Upper lobe of left lung (tissue), 6 donors: ENCODE data around the gene GPR141. TPM values are rescaled to one million over a fixed set of nuclear protein-coding genes. Genes with fewer than 3 reads are reported as not detected.

Source experiments
- ATAC-seq, 2 donors: fragments of 200-7000 bp; cut with Tn5 transposase; one replicate each; pipeline ENCODE4 v1.9.1; 2022; ENCODE audit warnings: mild to moderate bottlenecking in 2 of 2, moderate library complexity in 2 of 2; ENCODE audit not compliant: low FRiP score in 2 of 2
- DNase-seq, 2 donors: peaks; one replicate each; pipeline ENCODE4 v3.0.0-alpha.2; 2019 to 2020
- H3K27ac ChIP-seq, 4 donors: fragments of 200-600 bp; sonication (generic); one replicate each; pipeline ENCODE4 v1.5.1; 2016 to 2019
- H3K27me3 ChIP-seq, 4 donors: fragments of 200-600 bp; sonication (generic); one replicate each; pipeline ENCODE4 v1.5.1; 2017 to 2019
- H3K36me3 ChIP-seq, 4 donors: fragments of 200-600 bp; sonication (generic); one replicate each; pipeline ENCODE4 v1.5.1; 2016 to 2019
- H3K4me1 ChIP-seq, 4 donors: fragments of 200-600 bp; sonication (generic); one replicate each; pipeline ENCODE4 v1.5.1; 2018 to 2019
- H3K4me3 ChIP-seq, 4 donors: fragments of 200-600 bp; sonication (generic); one replicate each; pipeline ENCODE4 v1.5.1; 2017 to 2019; ENCODE audit warnings: mild to moderate bottlenecking in 2 of 4, moderate library complexity in 1 of 4
- H3K9me3 ChIP-seq, 4 donors: fragments of 200-600 bp; sonication (generic); one replicate each; pipeline ENCODE4 v1.5.1; 2018 to 2019
- EP300 ChIP-seq, 4 donors: sonication (generic); formaldehyde crosslinking; IDR thresholded peaks; one replicate each; pipeline ENCODE4 v1.5.1; 2017; ENCODE audit warnings: antibody characterized with exemption in 4 of 4, control low read depth in 2 of 4
- POLR2A ChIP-seq, 4 donors: fragments of 450-650 bp; IDR thresholded peaks; one replicate each; pipeline ENCODE4 v1.5.1; 2016 to 2017; ENCODE audit warnings: antibody characterized with exemption in 4 of 4, mild to moderate bottlenecking in 2 of 4
- POLR2AphosphoS5 ChIP-seq, 2 donors: sonication (generic); formaldehyde crosslinking; IDR thresholded peaks; one replicate each; pipeline ENCODE4 v1.5.1; 2017; ENCODE audit warnings: antibody characterized with exemption in 2 of 2
- WGBS, 2 donors: methylation state at CpG; one replicate each; pipeline ENCODE4 v1.1.5; 2017 to 2018; 5-methylcytosine and 5-hydroxymethylcytosine counted together
- total RNA-seq, 6 donors: library from RNA; depleted of rRNA in 4 of 6; stranded (reverse); fragments of >200 nt in 4 of 6; gene quantifications; one replicate each; pipeline versions ENCODE4 v1.1.0 to v1.2.1, GENCODE V29; 2016 to 2021
- TF ChIP-seq, protein P1 (sequence below), 6 experiments: fragments of 450-650 bp in 4 of 6; fragments of 200-600 bp in 2 of 6; sonication (generic) in 2 of 6; IDR thresholded peaks; one replicate each; pipeline ENCODE4 v1.5.1; 2016 to 2019; ENCODE audit warnings: antibody characterized with exemption in 6 of 6
- donor health status: DM: no; HTN: no; CAD: no; lungs with moderate emphysema.
- donor health status: DM: no; HTN: yes; CAD: no; lungs with severe emphysema.

The GPR141 gene
- total RNA-seq, 6 donors from 2014 or later: 1.4 to 4.4 (median 3.9) TPM; not detected in 1

DNA sequence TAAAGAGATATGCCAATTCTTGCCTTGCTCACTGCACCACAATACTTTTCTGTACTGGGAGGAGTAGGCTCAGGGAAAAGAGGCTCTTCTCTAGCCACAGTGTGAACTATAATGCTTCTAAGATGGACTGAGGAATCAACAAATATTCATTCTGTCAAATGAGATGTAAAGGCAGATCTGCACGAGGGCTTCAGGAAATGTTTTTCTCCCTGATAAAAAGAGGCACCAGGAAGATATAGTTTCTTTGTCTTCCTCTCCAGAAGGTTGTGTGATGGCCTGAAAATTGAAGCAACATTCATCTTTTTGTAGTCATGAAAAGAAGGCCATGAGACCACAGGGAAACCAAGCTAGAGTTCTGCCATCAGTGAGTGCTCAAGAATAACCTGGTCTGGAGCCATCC lies 85.7 kb downstream of the GPR141 start:
- H3K27me3 ChIP-seq: no peaks in the 10 kb centered on the region
- H3K27ac ChIP-seq: no peak overlapping the region
- H3K36me3 ChIP-seq: no peaks in the 10 kb centered on the region
- ATAC-seq (no peak), DNase-seq (no peak)
- 28 to 33% methylated on average over 1 of the region's 1 CpG for WGBS, 2 donors
- no peaks in the 10 kb centered on the region for H3K4me1 ChIP-seq
- H3K4me3 ChIP-seq: no peak overlapping the region
- H3K9me3 ChIP-seq: no peaks in the 10 kb centered on the region
- TF ChIP-seq POLR2A (IDR thresholded peaks at IDR 0.05) (no peak), POLR2AphosphoS5 (IDR thresholded peaks at IDR 0.05) (no peak)

DNA sequence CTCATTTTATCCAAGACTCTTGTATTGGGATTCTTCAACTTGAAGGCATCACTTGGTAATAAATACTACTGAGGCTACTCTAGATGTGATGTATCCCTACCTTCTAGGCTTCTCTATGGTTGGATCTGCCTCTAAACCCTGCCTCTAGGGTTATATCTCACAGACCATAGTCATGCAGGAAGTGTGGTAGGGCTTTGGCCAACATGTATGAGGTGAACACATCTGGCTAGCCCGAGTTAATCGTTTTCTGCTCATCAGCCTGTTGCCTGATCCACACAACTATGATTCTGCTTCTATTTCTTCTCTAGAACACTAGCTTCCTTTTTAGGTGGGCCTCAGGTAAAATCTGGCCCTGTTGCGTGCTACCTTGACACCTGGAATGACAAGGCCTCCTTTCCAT lies 86.2 kb downstream of the GPR141 start:
- Histone ChIP-seq H3K4me3 (no peak overlapping the region), H3K27ac (no peak overlapping the region), H3K36me3 (no peaks in the 10 kb centered on the region), H3K4me1 (no peaks in the 10 kb centered on the region), H3K9me3 (no peaks in the 10 kb centered on the region), H3K27me3 (no peaks in the 10 kb centered on the region)
- TF ChIP-seq EP300 (IDR thresholded peaks at IDR 0.05) (no peak), POLR2AphosphoS5 (IDR thresholded peaks at IDR 0.05) (no peak), POLR2A (IDR thresholded peaks at IDR 0.05) (no peak)
- TF ChIP-seq, protein P1, sequence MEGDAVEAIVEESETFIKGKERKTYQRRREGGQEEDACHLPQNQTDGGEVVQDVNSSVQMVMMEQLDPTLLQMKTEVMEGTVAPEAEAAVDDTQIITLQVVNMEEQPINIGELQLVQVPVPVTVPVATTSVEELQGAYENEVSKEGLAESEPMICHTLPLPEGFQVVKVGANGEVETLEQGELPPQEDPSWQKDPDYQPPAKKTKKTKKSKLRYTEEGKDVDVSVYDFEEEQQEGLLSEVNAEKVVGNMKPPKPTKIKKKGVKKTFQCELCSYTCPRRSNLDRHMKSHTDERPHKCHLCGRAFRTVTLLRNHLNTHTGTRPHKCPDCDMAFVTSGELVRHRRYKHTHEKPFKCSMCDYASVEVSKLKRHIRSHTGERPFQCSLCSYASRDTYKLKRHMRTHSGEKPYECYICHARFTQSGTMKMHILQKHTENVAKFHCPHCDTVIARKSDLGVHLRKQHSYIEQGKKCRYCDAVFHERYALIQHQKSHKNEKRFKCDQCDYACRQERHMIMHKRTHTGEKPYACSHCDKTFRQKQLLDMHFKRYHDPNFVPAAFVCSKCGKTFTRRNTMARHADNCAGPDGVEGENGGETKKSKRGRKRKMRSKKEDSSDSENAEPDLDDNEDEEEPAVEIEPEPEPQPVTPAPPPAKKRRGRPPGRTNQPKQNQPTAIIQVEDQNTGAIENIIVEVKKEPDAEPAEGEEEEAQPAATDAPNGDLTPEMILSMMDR (IDR thresholded peaks at IDR 0.05): no peak
- DNase-seq (no peak), ATAC-seq (no peak)
- 95 to 98% methylated on average over 3 of the region's 3 CpGs for WGBS, 2 donors

DNA sequence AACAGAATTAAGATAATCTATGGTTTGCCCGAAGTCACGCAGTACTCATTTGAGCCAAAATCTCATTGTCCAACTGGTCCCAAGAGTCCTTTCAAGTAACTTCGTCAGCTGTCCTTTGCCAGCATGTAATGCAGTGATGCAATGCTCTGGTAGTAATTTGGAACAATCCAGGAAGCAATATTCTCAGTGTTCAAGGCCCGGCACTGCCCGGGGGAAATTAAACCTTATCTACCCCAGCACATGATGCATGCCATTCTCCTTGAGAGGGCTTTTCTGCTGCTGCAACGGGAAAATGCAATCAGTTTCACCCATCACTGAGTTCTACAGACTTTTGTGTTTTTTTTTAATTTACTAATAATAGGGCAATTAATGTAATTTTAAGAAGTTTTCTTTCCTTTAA lies 87.3 kb downstream of the GPR141 start:
- TF ChIP-seq, protein P1 (IDR thresholded peaks at IDR 0.05): no peak
- no peak for TF ChIP-seq EP300 (IDR thresholded peaks at IDR 0.05)
- no peak for TF ChIP-seq POLR2AphosphoS5 (IDR thresholded peaks at IDR 0.05)
- no peak for TF ChIP-seq POLR2A (IDR thresholded peaks at IDR 0.05)
- Histone ChIP-seq H3K27ac (no peak overlapping the region), H3K9me3 (peaks cover 0 to 2% (median 1%) of the 10 kb centered on the region in 4 donors), H3K4me3 (no peak overlapping the region), H3K36me3 (no peaks in the 10 kb centered on the region), H3K27me3 (no peaks in the 10 kb centered on the region), H3K4me1 (no peaks in the 10 kb centered on the region)
- ATAC-seq (no peak), DNase-seq (no peak)
- WGBS, 2 donors: 83 to 85% methylated on average over 6 of the region's 6 CpGs

DNA sequence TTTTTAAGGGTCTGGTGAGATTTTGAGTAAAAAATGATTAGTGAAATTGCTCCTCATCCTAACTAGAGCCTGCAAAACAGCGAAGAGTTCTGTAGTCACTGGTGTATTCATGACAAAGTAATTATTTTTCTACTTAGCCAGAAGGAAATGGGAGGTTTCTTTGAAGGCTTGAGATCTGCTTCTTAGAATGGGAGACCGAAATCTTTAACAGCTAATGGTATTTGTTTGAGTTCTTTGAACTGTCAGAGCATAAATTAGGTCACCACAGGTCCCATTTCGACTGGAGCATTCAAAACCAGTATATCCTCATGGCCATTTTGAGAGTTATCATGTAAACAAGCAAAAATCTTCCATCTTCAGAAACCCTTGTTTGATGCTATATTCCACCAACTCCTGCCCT lies 87.8 kb downstream of the GPR141 start:
- DNase-seq: no peak
- WGBS, 2 donors: 56 to 72% methylated on average over 3 of the region's 3 CpGs

DNA sequence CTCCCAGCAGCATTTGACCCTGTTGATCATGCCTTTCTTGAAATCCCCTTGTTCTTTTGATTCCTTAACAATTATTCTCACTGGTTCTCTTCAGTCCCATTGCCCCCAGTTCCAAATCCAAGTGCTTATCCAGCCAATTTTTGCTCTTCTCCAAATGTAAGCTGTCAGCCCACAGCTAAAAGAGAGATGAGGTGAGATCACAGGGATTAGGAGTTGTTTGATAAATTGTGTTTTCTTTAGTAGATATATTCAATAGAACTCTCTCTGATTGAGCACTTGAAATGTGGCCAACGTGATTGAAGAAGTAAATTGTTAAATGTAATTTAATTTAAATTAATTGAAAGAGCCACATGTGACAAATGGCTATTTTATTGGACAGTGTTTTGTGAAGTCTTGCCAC lies 88.2 kb downstream of the GPR141 start:
- no peak for DNase-seq
- Histone ChIP-seq H3K27me3 (no peaks in the 10 kb centered on the region), H3K4me1 (no peaks in the 10 kb centered on the region), H3K36me3 (no peaks in the 10 kb centered on the region), H3K4me3 (no peak overlapping the region), H3K27ac (no peak overlapping the region), H3K9me3 (peaks cover 0 to 10% (median 2%) of the 10 kb centered on the region in 4 donors)
- 60 to 63% methylated on average over 1 of the region's 1 CpG for WGBS, 2 donors
- ATAC-seq: no peak
- TF ChIP-seq POLR2AphosphoS5 (IDR thresholded peaks at IDR 0.05) (no peak), EP300 (IDR thresholded peaks at IDR 0.05) (no peak)
- TF ChIP-seq, protein P1 (IDR thresholded peaks at IDR 0.05): no peak

More for the DNA sequence above, 87.8 kb downstream of the GPR141 start:
- no peaks in the 10 kb centered on the region for H3K36me3 ChIP-seq
- H3K27ac ChIP-seq: no peak overlapping the region
- no peaks in the 10 kb centered on the region for H3K27me3 ChIP-seq
- peaks cover 0 to 7% (median 2%) of the 10 kb centered on the region in 4 donors for H3K9me3 ChIP-seq
- TF ChIP-seq EP300 (IDR thresholded peaks at IDR 0.05) (no peak), POLR2AphosphoS5 (IDR thresholded peaks at IDR 0.05) (no peak), POLR2A (IDR thresholded peaks at IDR 0.05) (no peak)
- TF ChIP-seq, protein P1 (IDR thresholded peaks at IDR 0.05): no peak
- no peak for ATAC-seq
- no peaks in the 10 kb centered on the region for H3K4me1 ChIP-seq
- no peak overlapping the region for H3K4me3 ChIP-seq
